ENCODE data around the gene TRIO.

TRIO gene

DNA sequence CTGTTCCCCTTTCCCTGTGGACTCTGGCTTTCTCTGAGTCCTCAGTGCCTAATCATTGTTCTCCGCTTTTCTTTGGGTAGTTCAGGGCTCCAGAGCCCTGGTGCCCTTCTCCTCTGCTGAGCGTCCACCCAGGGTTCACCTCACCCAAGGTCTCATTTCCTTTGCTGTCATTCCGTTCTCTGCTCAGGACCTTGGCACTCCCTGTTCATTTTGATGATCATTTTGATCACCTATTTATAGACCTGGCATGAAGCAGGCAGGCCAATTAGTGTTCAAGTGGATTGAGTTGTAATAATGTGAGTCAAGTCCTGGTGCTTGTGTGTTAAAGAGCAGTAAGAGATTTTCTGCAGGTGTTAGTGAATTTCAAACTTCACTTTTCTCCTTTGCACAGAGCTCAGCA lies 3.6 kb downstream of the TRIO start:
- TF ChIP-seq CTCF (IDR thresholded peaks at IDR 0.05; ENCODE audit: insufficient read depth, missing control alignments) = no peak
- FAIRE-seq (no peak), DNase-seq (ENCODE audit: insufficient read length, low spot score) (no peak)

- FAIRE-seq (no peak), DNase-seq (ENCODE audit: insufficient read length, low spot score) (no peak)
- no peak for TF ChIP-seq CTCF (IDR thresholded peaks at IDR 0.05; ENCODE audit: insufficient read depth, missing control alignments)
These were observed 4.1 kb downstream of the TRIO start for GRCh38 chr5:14147210-14147609.

GRCh38 chr5:14148483-14148882 lies 5.3 kb downstream of the TRIO start:
- no peak for TF ChIP-seq CTCF (IDR thresholded peaks at IDR 0.05; ENCODE audit: insufficient read depth, missing control alignments)
- DNase-seq (ENCODE audit: insufficient read length, low spot score) (no peak), FAIRE-seq (no peak)

DNA sequence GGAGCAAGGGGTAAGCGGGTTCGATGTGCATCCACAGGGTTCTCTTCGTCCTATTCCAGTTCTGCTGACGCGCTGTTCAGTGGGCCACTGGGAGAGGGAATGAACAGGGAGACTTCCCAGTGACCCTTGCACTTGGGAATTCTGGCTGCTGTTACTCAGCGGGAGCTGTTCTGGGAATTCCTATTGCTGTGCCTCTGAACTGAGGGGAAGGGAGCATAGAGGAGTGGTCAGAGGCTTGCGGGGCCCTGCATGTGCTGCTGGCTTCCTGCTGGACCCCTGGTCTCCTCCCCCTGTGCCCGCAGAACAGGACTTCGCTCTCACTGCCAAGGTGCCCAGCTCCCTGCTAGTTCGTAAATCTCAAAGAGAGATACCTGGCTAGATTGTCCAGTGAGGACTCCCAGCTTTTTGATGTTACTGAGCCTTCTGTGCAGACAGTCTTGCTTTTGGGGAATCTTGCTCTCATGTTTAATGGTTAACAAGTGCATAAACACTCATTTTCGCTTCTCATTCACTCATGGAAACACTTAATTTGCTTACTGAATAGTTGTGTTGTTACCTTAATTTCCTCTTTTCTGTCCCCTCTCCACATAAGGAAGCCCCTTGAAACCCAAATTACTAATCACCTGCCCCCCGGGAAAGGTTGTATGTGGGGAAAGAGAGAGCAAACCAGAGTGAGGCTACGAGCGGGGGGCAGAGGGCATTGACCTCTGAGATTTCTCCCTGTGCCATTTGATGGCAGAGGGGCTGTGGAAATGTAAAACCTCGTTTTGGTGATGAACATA lies 5.9 kb downstream of the TRIO start:
- FAIRE-seq = no peak
- DNase-seq (ENCODE audit: insufficient read length, low spot score) = no peak
- no peak for TF ChIP-seq CTCF (IDR thresholded peaks at IDR 0.05; ENCODE audit: insufficient read depth, missing control alignments)

GRCh38 chr5:14149672-14150274 lies 6.6 kb downstream of the TRIO start:
- no peak for DNase-seq (ENCODE audit: insufficient read length, low spot score)
- FAIRE-seq = no peak
- TF ChIP-seq CTCF (IDR thresholded peaks at IDR 0.05; ENCODE audit: insufficient read depth, missing control alignments) = no peak

GRCh38 chr5:14151416-14151815 lies 8.3 kb downstream of the TRIO start:
- FAIRE-seq (no peak), DNase-seq (ENCODE audit: insufficient read length, low spot score) (no peak)
- no peak for TF ChIP-seq CTCF (IDR thresholded peaks at IDR 0.05; ENCODE audit: insufficient read depth, missing control alignments)

Data from D721Med (cell line).